HS-5 (cell line): ENCODE data around the gene HACD1.
"Not testable (repeated sequence)": the region's sequence is repeated elsewhere in the genome, so short reads cannot be mapped to it uniquely, and the experiment has no call there.

ENCODE experiments used
- DNase-seq: peaks from one replicate; pipeline ENCODE4 v3.0.0-alpha.2; 2012; ENCODE audit warnings: low read depth

HACD1 gene

DNA sequence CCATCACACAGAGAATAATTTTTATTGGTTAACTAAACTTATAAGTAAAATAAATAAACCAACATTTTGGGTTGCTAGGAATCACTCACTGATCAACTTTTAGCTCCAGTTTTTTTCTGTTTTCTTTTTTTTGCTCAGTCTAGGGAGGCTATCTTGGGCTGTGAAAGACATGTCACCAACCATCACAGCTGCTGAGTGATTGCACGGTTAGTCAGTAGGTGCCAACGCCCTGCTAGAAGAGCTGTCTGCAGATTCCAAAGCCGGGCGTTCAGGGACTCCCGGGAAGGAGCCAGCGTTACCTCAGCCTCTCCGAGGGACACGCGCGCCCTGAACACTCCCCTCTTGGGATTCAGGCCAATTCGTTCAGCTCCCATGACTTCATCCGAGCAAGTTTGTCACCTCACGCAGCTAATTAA, 26.2 kb upstream of the HACD1 start:
- DNase-seq = no peak

DNA sequence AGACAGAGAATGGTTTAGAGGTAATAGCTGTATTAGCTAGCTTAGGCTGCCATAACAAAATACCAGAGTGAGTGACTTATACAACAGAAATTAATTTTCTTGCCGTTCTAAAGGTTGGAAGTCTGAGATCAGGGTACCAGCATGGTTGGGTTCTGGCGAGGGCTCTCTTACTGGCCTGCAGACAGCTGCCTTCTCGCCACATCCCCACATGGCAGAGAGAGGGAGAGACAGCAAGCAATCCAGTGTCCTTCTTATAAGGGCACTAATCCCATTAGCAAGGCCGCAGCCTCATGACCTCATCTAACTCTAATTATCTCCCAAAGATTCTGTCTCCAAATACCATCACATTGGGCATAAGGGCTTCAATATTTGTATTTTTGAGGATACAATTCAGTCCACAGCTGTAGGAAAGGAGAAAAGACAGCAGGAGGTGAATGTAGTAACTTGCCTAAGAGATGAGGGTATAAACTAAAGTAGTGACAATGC, 23.2 kb upstream of the HACD1 start:
- no peak for DNase-seq

DNA sequence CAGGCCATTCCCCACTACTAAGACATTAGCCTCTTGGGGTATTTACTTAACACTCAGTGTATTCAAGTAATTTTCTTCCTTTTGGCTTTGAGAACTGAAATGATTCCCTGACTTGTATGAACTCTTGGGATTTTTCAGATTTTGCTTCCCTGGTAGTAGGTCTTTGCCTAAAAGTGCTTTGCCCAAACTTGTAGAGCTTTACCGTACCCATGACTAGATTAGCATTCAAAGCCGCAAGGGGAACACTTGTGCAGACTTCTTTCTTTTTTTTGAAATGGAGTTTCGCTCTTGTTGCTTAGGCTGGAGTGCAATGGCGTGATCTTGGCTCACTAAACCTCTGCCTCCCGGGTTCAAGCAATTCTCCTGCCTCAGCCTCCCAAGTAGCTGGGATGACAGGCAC, 20.7 kb upstream of the HACD1 start:
- DNase-seq = no peak

DNA sequence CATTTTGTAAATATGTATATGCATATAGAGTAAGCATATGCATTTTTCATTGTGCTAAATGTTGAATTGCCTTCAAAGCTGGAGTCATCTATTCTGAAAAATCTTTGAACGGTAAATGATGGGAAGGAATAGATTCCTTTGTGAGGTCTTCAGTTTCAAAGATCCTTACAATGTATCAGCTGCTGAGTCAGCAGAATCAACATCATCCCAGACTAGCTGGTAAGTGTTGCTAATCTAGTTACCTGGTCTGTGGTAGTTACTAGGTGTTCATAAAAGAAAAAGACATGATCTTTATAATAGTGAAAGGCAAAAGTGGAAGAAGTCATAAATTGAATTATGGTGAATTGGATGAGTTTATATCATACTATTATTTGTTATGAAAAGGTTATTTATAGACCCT, 16.2 kb upstream of the HACD1 start:
- DNase-seq = no peak

DNA sequence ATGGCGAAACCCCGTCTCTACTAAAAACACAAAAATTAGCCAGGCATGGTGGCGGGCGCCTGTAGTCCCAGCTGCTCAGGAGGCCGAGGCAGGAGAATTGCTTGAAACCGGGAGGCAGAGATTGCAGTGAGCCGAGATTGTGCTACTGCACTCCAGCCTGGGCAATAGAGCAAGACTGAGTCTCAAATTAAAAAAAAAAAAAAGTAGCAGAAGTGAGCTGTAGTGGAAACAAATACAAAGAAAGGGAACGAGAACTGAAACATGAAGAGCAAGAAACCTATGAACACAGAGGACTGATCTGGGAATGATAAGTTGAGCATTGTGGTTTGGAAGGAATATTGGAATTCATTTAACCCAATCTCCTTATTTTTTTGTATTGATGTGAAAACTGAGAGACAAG, 15.4 kb upstream of the HACD1 start:
- not testable (repeated sequence) for DNase-seq

DNA sequence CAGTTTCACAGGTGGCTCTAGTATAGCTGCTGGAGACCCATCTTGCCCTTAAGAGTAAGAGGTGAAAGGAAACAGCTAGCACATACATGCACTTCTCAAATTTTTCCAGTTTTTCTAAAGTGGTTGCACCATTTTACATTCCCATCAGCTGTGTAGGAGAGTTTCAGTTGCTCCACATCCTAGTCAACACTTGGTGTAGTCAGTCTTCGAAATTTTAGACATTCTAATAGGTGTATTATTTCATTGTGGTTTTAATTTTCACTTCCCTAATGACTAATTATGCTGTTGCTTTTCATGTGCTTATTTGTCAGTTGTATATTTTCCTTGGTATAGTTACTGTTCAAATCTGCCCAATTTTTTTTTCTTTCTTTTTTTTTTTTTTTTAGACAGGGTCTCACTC, 9.5 kb upstream of the HACD1 start:
- no peak for DNase-seq

DNA sequence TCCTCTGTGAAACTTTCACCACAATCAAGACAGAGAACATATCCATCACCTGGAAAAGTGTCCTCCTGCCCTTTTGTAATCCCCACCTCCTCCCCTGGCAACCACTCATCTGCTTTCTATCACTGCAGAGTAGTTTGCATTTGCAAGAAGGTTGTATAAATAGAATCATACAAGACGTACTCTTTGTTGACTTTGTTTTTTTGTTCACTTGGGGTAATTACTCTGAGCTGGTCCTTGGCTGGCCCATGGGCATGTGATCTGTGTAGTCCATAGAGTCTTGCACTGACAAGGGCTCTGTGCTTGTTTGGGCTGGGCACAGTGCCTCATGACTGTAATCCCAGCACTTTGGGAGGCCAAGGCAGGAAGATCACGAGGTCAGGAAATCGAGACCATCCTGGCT, 7.8 kb upstream of the HACD1 start:
- DNase-seq = no peak

DNA sequence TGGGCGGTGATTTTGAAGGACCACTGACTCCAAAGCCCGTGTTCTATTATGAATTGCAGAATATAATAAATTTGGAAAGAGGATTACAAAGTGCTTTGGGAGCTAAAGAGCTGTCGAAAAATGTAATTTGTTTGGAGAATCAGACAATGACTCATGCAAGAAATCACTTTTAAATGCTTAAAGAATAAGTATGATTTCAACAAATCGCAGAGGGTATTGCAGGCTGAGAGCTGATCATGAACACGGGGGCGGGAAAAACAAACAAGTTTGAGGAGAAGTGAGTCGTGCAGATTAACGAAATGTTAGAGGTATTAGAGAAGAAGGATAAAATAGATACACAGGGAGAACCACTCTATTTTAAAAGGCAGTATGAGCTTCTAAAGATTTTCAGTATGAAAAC, 4.9 kb upstream of the HACD1 start:
- DNase-seq = no peak

DNA sequence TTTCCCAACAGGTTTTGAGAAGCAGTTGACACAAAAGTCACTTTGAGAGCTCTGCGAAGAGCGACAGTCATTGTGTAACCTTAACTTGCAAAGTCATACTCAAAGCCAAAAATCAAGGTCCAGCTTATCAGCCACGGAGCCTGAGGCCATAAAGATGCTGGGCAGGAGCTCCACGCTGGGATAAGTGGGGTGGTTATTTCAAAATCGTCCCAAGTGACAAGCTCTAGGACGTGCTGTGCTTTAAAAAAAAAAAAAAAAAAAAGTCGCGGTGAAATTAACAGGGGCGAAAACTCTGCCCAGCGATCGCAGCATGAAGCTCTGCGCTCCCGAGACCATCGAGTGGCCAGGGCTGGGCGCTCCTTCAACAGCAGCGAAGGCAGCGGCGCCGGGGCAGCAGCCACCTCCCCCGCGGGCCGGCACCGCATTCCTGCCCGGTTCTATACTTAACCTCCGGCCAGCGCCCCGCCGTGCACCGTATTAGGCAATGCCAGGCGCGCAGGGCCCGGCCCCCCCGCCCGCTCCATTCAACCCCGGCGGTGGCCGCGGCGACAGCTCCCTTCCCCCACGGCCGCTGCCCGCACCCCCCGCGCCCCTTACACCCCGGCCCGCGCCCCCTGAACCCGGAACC, 657 bp downstream of the HACD1 start:
- no peak for DNase-seq

DNA sequence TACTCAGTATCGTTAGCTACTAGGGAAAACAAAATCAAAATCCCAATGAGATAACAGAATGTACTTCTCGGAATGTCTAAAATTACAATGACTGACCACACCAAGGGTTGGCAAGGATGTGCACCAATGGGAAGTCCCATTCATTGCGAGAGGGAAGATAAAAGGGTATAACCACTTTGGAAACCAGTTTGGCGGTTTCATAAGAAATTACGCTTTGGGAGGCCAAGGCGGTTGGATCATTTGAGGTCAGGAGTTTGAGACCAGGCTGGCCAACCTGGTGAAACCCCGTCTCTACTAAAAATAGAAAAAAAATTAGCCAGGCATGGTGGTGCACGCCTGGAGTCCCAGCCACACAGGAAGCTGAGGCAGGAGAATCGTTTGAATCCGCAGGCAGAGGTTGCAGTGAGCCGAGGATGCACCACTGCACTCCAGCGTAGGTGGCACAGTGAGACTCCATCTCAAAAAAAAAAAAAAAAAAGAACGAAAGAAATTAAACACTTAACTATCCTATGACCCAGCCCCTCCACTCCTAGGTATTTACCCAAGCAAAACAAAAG, 7.6 kb downstream of the HACD1 start:
- DNase-seq = no peak

DNA sequence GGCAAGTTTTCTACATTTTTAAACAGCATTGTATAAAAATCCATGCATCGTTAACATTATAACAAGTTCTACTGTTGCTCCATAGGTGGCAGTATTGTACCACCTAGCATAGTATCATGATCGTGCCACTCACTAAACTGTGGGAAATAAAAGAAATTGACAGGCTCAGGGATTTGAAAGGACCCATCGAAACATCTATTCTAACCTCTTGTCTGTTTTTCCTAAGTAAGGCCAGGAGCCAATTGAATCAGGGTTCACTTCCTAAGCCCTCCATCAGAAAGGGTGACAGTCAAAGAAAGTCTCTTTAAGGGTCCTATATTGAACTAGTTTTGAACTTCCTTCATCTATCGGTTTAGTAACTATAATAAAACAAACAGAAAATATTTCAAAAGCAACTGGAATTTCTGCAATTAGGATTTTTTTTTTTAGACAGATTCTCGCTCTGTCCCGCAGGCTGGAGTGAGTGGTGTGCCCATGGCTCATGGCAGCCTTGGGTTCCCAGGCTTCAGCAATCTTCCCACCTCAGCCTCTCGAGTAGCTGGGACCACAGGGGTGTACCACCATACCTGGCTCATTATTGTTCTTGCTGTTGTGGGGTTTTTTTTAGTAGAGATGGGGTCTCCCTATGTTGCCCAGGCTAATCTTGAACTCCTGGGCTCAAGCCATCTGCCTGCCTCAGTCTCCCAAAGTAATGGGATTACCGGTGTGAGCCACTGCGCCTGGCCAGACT, 9.4 kb downstream of the HACD1 start:
- DNase-seq = no peak

DNA sequence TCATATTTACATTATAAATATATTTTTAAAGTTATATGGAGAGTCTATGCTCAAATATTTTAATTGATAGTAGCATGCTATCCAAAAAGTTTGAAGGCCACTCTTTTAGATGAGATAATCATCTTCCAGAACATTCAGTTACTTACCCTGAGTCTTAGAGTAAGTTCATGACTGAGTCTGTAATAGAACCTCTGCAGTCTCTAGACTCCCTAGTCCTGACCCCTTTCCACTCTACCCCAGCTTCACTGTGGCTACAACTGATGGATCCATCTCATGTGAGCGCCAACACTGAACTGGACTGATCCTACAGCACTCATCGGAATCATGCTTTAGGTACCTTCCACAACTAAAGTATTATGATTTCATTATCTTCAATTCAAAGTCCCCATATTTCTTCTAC, 10.1 kb downstream of the HACD1 start:
- no peak for DNase-seq

DNA sequence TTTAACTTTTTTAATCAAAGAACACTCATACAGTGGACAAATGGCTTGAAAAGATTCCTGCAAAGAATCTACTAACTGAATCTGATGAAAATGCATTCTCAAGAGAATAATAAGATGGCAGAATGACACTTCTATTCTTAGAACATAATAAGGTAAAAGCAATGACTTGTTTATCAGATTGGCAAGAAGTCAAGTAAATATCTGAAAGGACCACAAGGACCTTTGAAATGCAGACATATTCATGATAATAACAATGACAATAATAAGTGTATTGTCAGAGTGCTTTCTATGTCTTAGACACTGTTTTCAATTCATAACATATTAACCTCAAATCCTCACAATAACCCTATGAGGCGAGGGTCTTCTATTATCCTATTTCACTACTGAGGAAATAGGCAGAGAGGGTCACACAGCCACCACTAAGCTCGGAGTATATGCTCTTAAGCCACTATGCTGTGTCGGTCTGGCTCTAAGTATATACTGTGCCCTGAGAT, 10.6 kb downstream of the HACD1 start:
- DNase-seq = no peak

DNA sequence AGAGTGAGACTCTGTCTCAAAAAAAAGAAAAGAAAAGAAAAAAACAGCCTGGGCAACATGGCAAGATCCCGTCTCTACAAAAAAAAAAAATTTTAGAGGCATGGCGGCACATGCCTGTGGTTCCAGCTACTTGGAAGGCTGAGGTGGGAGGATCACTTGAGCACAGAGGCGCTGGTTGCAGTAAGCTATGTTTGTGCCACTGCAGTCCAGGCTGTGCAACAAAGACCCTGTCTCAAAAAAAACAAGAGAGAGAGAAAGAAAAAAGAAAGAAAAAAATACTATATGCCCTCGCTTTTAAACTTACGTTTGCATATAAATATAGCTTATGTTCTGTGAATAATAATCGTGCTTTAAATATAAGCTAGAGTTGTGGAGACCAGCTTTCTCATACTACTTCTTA, 11.2 kb downstream of the HACD1 start:
- no peak for DNase-seq

DNA sequence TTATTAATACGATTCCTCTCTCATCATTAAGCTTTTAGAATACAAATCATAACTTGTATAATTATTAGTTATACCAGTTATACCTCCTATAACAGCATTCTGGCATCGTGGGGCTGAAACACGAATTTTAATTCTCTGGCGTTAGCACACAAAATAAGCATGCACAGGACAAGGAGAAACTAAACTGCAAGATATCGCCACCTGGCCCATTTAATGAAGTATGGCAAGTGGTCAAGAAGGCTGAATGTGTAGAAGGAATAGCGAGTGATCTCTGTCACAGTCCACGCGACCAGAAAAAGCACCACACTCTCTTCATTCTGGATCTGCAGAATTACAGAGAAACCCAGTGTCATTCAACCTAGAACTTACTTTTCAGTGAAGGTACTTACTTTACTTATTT, 18.1 kb downstream of the HACD1 start:
- DNase-seq = no peak

DNA sequence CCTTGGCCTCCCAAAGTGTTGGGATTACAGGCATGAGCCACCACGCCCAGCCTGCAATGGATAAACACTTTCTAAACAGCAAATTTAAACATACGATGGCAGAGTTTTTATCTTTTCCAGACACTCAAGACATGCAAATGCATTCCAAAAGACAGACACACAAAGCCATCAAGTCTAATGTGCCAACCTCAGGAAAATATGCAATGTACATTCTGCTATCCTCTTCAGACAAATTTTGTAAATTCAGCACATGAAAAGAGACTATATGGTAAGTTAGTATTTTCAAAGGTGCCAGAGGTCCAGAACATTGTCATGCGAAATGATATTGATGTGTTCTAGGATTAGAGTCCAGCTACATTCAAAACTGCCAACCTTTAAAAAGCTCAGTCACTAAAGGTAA, 19.8 kb downstream of the HACD1 start:
- no peak for DNase-seq

DNA sequence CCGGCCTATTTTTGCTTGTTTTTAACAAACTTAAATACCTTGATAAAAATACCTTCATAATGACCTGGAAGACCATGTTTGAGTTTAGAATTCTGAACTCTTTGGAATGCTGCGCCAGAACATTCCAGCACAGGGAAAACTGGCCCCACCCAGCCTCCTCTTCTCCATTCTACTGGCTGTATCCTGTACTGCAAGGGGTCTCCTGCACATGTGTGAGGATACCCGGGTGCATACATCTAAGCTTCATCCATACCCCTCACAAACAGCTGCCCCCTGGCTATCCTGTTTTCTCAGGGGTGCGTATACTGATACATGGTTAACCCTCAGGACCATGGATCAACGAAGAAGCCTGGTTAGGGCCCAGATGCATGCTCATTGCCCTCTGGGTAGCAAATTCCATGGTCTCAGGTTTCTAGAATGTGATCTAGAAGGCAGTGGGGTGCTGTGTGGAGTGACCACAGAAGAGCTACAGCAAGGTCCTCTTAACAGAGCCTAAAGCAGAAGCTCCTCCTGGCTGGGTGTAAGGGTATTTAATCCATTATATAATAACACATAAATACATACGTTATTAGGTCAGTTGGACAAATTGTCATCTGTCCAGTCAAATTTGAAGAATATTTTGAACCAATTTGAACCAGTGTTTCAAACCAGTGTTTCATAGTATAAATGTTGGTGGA, 26.1 kb downstream of the HACD1 start:
- no peak for DNase-seq

DNA sequence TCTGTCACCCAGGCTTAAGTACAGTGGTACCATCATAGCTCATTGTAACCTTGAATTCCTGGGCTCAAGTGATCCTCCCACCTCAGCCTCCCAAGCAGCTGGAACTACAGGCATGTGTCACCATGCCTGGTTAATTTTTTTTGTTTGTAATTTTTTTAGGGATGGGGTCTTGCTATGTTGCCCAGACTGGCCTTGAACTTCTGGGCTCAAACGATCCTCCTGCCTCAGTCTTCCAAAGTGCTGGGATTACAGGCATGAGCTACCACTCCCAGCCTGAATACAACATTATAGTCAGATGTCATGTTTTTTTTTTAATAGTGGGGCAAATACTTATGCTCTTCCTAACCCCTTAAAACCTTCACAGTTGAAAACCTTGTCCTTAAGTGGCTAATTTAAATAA, 27.9 kb downstream of the HACD1 start:
- not testable (repeated sequence) for DNase-seq

DNA sequence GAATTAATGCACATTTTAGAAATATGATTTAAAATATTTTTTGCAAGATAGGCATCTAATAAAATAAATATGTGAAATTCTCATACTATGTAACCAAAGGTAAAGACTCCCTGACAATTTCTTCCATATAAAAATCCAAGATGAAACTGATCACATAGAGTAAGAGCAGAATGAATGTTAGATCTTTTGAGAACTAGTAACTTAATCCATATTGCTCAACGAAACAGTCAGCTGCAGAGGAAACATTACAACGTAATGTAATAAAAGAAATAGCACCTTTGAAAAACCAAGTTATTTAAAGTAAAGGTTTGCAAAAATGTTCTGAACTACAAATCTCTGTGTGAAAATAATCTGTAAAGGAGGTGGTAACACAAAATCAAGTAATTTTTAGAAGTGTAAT, 28.8 kb downstream of the HACD1 start:
- no peak for DNase-seq

DNA sequence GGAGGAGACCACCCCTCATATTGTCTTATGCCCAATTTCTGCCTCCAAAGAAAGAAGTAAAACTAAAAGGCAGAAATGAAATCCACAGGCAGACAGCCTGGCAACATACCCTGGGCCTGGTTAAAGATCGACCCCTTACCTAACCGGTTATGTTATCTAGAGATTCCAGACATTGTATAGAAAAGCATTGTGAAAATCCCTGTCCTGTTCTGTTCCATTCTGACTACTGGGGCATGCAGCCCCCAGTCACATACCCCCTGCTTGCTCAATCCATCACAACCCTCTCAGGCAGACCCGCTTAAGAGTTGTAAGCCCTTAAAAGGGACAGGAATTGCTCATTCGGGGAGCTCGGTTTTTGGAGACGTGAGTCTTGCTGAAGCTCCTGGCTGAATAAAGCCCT, 29.9 kb downstream of the HACD1 start:
- DNase-seq = not testable (repeated sequence)

DNA sequence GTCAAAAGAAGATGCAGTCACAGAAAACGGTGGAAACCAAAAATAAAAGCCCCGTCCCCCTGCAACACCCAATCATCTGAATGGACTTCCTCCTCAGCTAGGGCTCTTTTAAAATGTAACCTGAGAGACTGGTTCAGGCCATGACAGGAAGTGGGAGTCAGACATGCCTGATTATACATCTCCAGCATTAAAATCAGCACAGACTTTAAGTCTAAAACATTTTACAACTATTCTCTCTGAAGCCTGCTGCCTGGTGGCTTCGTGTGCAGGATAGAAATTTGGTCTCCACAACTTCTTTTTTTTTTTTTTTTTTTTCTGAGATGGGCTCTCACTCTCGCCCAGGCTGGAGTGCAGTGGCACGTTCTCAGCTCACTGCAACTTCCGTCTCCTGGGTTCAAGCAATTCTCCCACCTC, 30.3 kb downstream of the HACD1 start:
- DNase-seq = no peak

DNA sequence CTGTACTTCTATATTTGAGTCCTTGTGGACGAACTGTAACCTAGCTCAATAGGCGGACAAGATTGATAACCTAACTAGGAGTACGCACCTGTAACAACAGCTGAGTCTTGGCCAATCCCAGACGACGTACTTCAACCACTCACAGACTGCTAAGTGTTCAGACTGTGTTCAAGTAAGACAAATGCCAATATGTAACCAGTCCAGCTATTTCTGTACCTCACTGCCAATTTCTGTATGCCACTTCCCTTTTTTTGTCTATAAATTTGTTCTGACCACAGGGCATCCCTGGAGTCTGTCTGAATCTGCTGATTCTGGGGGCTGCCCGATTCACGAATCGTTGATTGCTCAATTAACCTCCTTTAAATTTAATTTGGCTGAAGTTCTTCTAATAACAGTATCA, 32.2 kb downstream of the HACD1 start:
- no peak for DNase-seq

DNA sequence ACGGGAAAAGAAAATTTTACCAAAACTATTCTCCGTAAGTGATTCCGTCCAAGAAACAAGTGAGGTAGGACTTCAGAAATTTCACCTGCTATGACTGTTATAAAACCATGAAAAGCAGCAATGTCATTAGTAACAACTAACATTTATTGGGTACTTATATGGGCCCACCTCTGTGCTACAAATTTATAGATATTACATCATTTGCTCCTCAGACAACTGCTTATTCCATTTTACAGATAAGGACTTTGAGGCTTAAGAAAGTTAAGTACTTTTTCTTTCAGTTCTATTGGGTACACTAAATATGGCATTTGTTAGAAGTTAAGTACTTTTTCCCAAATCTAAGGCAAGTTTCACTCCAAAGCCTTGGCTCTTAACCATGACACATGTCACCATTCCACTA, 36.3 kb downstream of the HACD1 start:
- DNase-seq = no peak
